HG03558 (cell line): ENCODE measurements around the gene STYXL2.

Experiments
- ATAC-seq: cut with Tn5 transposase; IDR thresholded peaks from one replicate; pipeline ENCODE4 v1.9.1; 2021; ENCODE audit warnings: moderate number of reproducible peaks; ENCODE audit not compliant: unreplicated experiment; ENCODE audit errors: extremely low read depth

Gene STYXL2

GRCh38 chr1:167077128-167077867, 16.6 kb upstream of the STYXL2 start:
- ATAC-seq: no peak

- no peak for ATAC-seq
Measured at GRCh38 chr1:167077868-167078210, 16.0 kb upstream of the STYXL2 start.

- ATAC-seq: no peak
Measured at GRCh38 chr1:167081594-167082156, 12.2 kb upstream of the STYXL2 start.

GRCh38 chr1:167082511-167083027, 11.3 kb upstream of the STYXL2 start:
- no peak for ATAC-seq

GRCh38 chr1:167083066-167083665, 10.7 kb upstream of the STYXL2 start:
- ATAC-seq: no peak

GRCh38 chr1:167083871-167084270, 10.0 kb upstream of the STYXL2 start:
- no peak for ATAC-seq

GRCh38 chr1:167084757-167085156, 9.1 kb upstream of the STYXL2 start:
- ATAC-seq: no peak

GRCh38 chr1:167086033-167086432, 7.8 kb upstream of the STYXL2 start:
- no peak for ATAC-seq

- ATAC-seq: no peak
Measured at GRCh38 chr1:167086768-167087167, 7.1 kb upstream of the STYXL2 start.

GRCh38 chr1:167088746-167089417, 5.0 kb upstream of the STYXL2 start:
- no peak for ATAC-seq

GRCh38 chr1:167089939-167090313, 3.9 kb upstream of the STYXL2 start:
- no peak for ATAC-seq

GRCh38 chr1:167090314-167090942, 3.4 kb upstream of the STYXL2 start, which contains the start of gene GPA33:
TSS of gene GPA33 (minus strand) at chr1:167090377. CDS start at chr1:167090287, 90 bp downstream.
- ATAC-seq: no peak

- no peak for ATAC-seq
Measured at GRCh38 chr1:167092653-167093052, 1.2 kb upstream of the STYXL2 start.

GRCh38 chr1:167094690-167095089, 815 bp downstream of the STYXL2 start:
- ATAC-seq: no peak

GRCh38 chr1:167095368-167095767, 1.5 kb downstream of the STYXL2 start:
- ATAC-seq: no peak

- no peak for ATAC-seq
Measured at GRCh38 chr1:167099851-167100250, 6.0 kb downstream of the STYXL2 start.

GRCh38 chr1:167100730-167101129, 6.9 kb downstream of the STYXL2 start:
- no peak for ATAC-seq

- no peak for ATAC-seq
Measured at GRCh38 chr1:167101754-167102153, 7.9 kb downstream of the STYXL2 start.

- ATAC-seq: no peak
Measured at GRCh38 chr1:167102906-167103573, 9.2 kb downstream of the STYXL2 start.

GRCh38 chr1:167104256-167104633, 10.4 kb downstream of the STYXL2 start:
- ATAC-seq: no peak
